Stimulated activated naive B cell treated with anti-CD40 and anti-IgM and Interleukin-4, amounts not matched to agents 10 μg/mL and 1 μg/mL and 100 μg/mL, for 72 hours (primary cell): ENCODE measurements around the gene C19orf33.
"Not testable (repeated sequence)": the region's sequence is repeated elsewhere in the genome, so short reads cannot be mapped to it uniquely, and the experiment has no call there.

Experiments used
- ATAC-seq, 2 donors: fragments of 150-1000 bp; cut with Tn5 transposase; replicated peaks; 2 replicates each; pipeline ENCODE4 v1.10.0; 2021; ENCODE audit warnings: moderate library complexity in 1 of 2
- DNase-seq: peaks from one replicate; pipeline ENCODE4 v3.0.0; 2021
- H3K27ac Mint-ChIP-seq: one replicate; pipeline ENCODE4 v1.8.0; 2022; ENCODE audit warnings: mild to moderate bottlenecking, mixed read lengths
- H3K27me3 Mint-ChIP-seq, 2 donors: one replicate each; pipeline ENCODE4 v1.8.0; 2022; ENCODE audit warnings: mixed read lengths in 2 of 2
- H3K36me3 Mint-ChIP-seq, 2 donors: one replicate each; pipeline ENCODE4 v1.8.0; 2022; ENCODE audit warnings: mixed read lengths in 2 of 2, mild to moderate bottlenecking in 1 of 2
- H3K4me1 Mint-ChIP-seq, 2 donors: one replicate each; pipeline ENCODE4 v1.8.0; 2022; ENCODE audit warnings: mixed read lengths in 2 of 2, mild to moderate bottlenecking in 1 of 2
- H3K4me3 Mint-ChIP-seq, 2 donors: one replicate each; pipeline ENCODE4 v1.8.0; 2022; ENCODE audit warnings: mild to moderate bottlenecking in 2 of 2, mixed read lengths in 2 of 2, moderate library complexity in 1 of 2
- H3K9me3 Mint-ChIP-seq, 2 donors: one replicate each; pipeline ENCODE4 v1.8.0; 2022; ENCODE audit warnings: mixed read lengths in 2 of 2, mild to moderate bottlenecking in 1 of 2

The C19orf33 gene

GRCh38 chr19:38324431-38324830 lies 20.4 kb downstream of the C19orf33 start:
- H3K36me3 Mint-ChIP-seq: peaks cover 36 to 54% of the 10 kb centered on the region in 2 donors
- no peaks in the 10 kb centered on the region for H3K27me3 Mint-ChIP-seq
- DNase-seq (no peak), ATAC-seq (no peak)
- no peak overlapping the region for H3K4me3 Mint-ChIP-seq
- H3K27ac Mint-ChIP-seq: no peak overlapping the region
- no peaks in the 10 kb centered on the region for H3K9me3 Mint-ChIP-seq
- peaks cover 12 to 23% of the 10 kb centered on the region in 2 donors for H3K4me1 Mint-ChIP-seq

- Mint-ChIP-seq H3K36me3 (peaks cover 40 to 56% of the 10 kb centered on the region in 2 donors), H3K27me3 (no peaks in the 10 kb centered on the region), H3K4me1 (peaks cover 2 to 6% of the 10 kb centered on the region in 2 donors), H3K4me3 (no peak overlapping the region), H3K27ac (no peak overlapping the region), H3K9me3 (no peaks in the 10 kb centered on the region)
- DNase-seq (no peak), ATAC-seq (no peak)
Measured at GRCh38 chr19:38326591-38326990, 22.5 kb downstream of the C19orf33 start.

GRCh38 chr19:38329651-38330050 lies 25.6 kb downstream of the C19orf33 start:
- Mint-ChIP-seq H3K27me3 (no peaks in the 10 kb centered on the region), H3K4me3 (no peak overlapping the region), H3K9me3 (no peaks in the 10 kb centered on the region), H3K4me1 (no peaks in the 10 kb centered on the region), H3K27ac (no peak overlapping the region), H3K36me3 (peaks cover 40 to 46% of the 10 kb centered on the region in 2 donors)
- ATAC-seq: no peak
- no peak for DNase-seq

- no peak for ATAC-seq
- Mint-ChIP-seq H3K27ac (no peak overlapping the region), H3K9me3 (no peaks in the 10 kb centered on the region), H3K4me3 (no peak overlapping the region), H3K27me3 (no peaks in the 10 kb centered on the region), H3K36me3 (peaks cover 25 to 32% of the 10 kb centered on the region in 2 donors), H3K4me1 (peaks cover 1 to 3% of the 10 kb centered on the region in 2 donors)
- DNase-seq: no peak
Measured at GRCh38 chr19:38331728-38332127, 27.7 kb downstream of the C19orf33 start.

GRCh38 chr19:38333245-38333644 lies 29.2 kb downstream of the C19orf33 start:
- H3K27ac Mint-ChIP-seq: no peak overlapping the region
- no peaks in the 10 kb centered on the region for H3K27me3 Mint-ChIP-seq
- DNase-seq (no peak), ATAC-seq (no peak)
- no peak overlapping the region for H3K4me3 Mint-ChIP-seq
- peaks cover 14 to 20% of the 10 kb centered on the region in 2 donors for H3K36me3 Mint-ChIP-seq
- no peaks in the 10 kb centered on the region for H3K9me3 Mint-ChIP-seq
- H3K4me1 Mint-ChIP-seq: peaks cover 8 to 9% of the 10 kb centered on the region in 2 donors

- ATAC-seq (peak; percentile 77 to 79), DNase-seq (peak; percentile 94)
- H3K9me3 Mint-ChIP-seq: no peaks in the 10 kb centered on the region
- no peaks in the 10 kb centered on the region for H3K27me3 Mint-ChIP-seq
- peaks cover 2 to 11% of the 10 kb centered on the region in 2 donors for H3K36me3 Mint-ChIP-seq
- peaks cover 15% of the 10 kb centered on the region in 2 donors for H3K4me1 Mint-ChIP-seq
- H3K27ac Mint-ChIP-seq: peak overlapping the region; percentile 93
- peak overlapping the region; percentile 89 to 94 for H3K4me3 Mint-ChIP-seq
Measured at GRCh38 chr19:38335949-38336637, 32.0 kb downstream of the C19orf33 start.

GRCh38 chr19:38336638-38337359 lies 32.7 kb downstream of the C19orf33 start:
- peak; percentile 64 to 72 for ATAC-seq
- peak; percentile 95 for DNase-seq
- Mint-ChIP-seq H3K27me3 (no peaks in the 10 kb centered on the region), H3K9me3 (no peaks in the 10 kb centered on the region), H3K36me3 (peaks cover 3 to 13% of the 10 kb centered on the region in 2 donors), H3K4me3 (peak overlapping the region; percentile 89 to 94), H3K4me1 (peaks cover 15% of the 10 kb centered on the region in 2 donors), H3K27ac (peak overlapping the region; percentile 93)

GRCh38 chr19:38337360-38337653 lies 33.3 kb downstream of the C19orf33 start:
- Mint-ChIP-seq H3K9me3 (no peaks in the 10 kb centered on the region), H3K4me3 (peak overlapping the region; percentile 89 to 94), H3K36me3 (peaks cover 3 to 13% of the 10 kb centered on the region in 2 donors), H3K27ac (peak overlapping the region; percentile 93), H3K27me3 (no peaks in the 10 kb centered on the region), H3K4me1 (peaks cover 15% of the 10 kb centered on the region in 2 donors)
- ATAC-seq (no peak), DNase-seq (no peak)

GRCh38 chr19:38339011-38339410 lies 35.0 kb downstream of the C19orf33 start:
- H3K27ac Mint-ChIP-seq, H3K9me3 Mint-ChIP-seq, H3K27me3 Mint-ChIP-seq, ATAC-seq, DNase-seq, H3K4me3 Mint-ChIP-seq: not testable (repeated sequence)
- Mint-ChIP-seq H3K36me3 (peaks cover 9 to 23% of the 10 kb centered on the region in 2 donors), H3K4me1 (peaks cover 15% of the 10 kb centered on the region in 2 donors)

- ATAC-seq: no peak
- Mint-ChIP-seq H3K4me3 (no peak overlapping the region), H3K27ac (peak overlapping the region; percentile 1)
Measured at GRCh38 chr19:38340927-38341326, 36.9 kb downstream of the C19orf33 start.

GRCh38 chr19:38346837-38347236 lies 42.8 kb downstream of the C19orf33 start:
- H3K4me1 Mint-ChIP-seq: no peaks in the 10 kb centered on the region
- no peak overlapping the region for H3K27ac Mint-ChIP-seq
- H3K9me3 Mint-ChIP-seq: no peaks in the 10 kb centered on the region
- ATAC-seq (no peak), DNase-seq (no peak)
- peaks cover 9 to 19% of the 10 kb centered on the region in 2 donors for H3K36me3 Mint-ChIP-seq
- H3K27me3 Mint-ChIP-seq: no peaks in the 10 kb centered on the region
- H3K4me3 Mint-ChIP-seq: no peak overlapping the region

More at GRCh38 chr19:38340927-38341326, 36.9 kb downstream of the C19orf33 start:
- peaks cover 9 to 27% of the 10 kb centered on the region in 2 donors for H3K36me3 Mint-ChIP-seq
- no peak for DNase-seq
- no peaks in the 10 kb centered on the region for H3K27me3 Mint-ChIP-seq
- peaks cover 15% of the 10 kb centered on the region in 2 donors for H3K4me1 Mint-ChIP-seq
- H3K9me3 Mint-ChIP-seq: no peaks in the 10 kb centered on the region

GRCh38 chr19:38350883-38351282 lies 46.8 kb downstream of the C19orf33 start:
- ATAC-seq: no peak
- Mint-ChIP-seq H3K27ac (no peak overlapping the region), H3K36me3 (peaks cover 2 to 6% of the 10 kb centered on the region in 2 donors)

GRCh38 chr19:38351865-38352395 lies 47.9 kb downstream of the C19orf33 start:
- no peaks in the 10 kb centered on the region for H3K9me3 Mint-ChIP-seq
- DNase-seq (no peak), ATAC-seq (no peak)
- H3K27ac Mint-ChIP-seq: no peak overlapping the region
- no peak overlapping the region for H3K4me3 Mint-ChIP-seq
- peaks cover 3 to 27% of the 10 kb centered on the region in 2 donors for H3K27me3 Mint-ChIP-seq
- H3K4me1 Mint-ChIP-seq: no peaks in the 10 kb centered on the region
- H3K36me3 Mint-ChIP-seq: no peaks in the 10 kb centered on the region

More at GRCh38 chr19:38350883-38351282, 46.8 kb downstream of the C19orf33 start:
- Mint-ChIP-seq H3K4me1 (no peaks in the 10 kb centered on the region), H3K9me3 (no peaks in the 10 kb centered on the region), H3K4me3 (no peak overlapping the region), H3K27me3 (peaks cover 3 to 20% of the 10 kb centered on the region in 2 donors)
- no peak for DNase-seq

- DNase-seq (no peak), ATAC-seq (no peak)
- H3K4me3 Mint-ChIP-seq: no peak overlapping the region
- no peak overlapping the region for H3K27ac Mint-ChIP-seq
- H3K9me3 Mint-ChIP-seq: no peaks in the 10 kb centered on the region
- no peaks in the 10 kb centered on the region for H3K4me1 Mint-ChIP-seq
- peaks cover 3 to 27% of the 10 kb centered on the region in 2 donors for H3K27me3 Mint-ChIP-seq
- H3K36me3 Mint-ChIP-seq: no peaks in the 10 kb centered on the region
Measured at GRCh38 chr19:38352611-38353010, 48.6 kb downstream of the C19orf33 start.
